Endothelial cell (in vitro differentiated cells): Measurements from ENCODE around the gene CCDC187. TPM values are rescaled to one million over a fixed set of nuclear protein-coding genes. Genes with fewer than 3 reads are reported as not detected.

ENCODE experiments used
- DNase-seq: peaks from one replicate; pipeline ENCODE4 v3.0.0; 2021; ENCODE audit warnings: low spot score
- H3K27ac Mint-ChIP-seq: one replicate; pipeline ENCODE4 v1.8.0; 2021; ENCODE audit warnings: mixed read lengths, inconsistent platforms; ENCODE audit not compliant: unreplicated experiment
- H3K27me3 Mint-ChIP-seq: one replicate; pipeline ENCODE4 v1.8.0; 2021; ENCODE audit warnings: mild to moderate bottlenecking, moderate library complexity, mixed read lengths, inconsistent platforms; ENCODE audit not compliant: unreplicated experiment
- H3K36me3 Mint-ChIP-seq: one replicate; pipeline ENCODE4 v1.8.0; 2021; ENCODE audit warnings: mild to moderate bottlenecking, low read depth, mixed read lengths, inconsistent platforms; ENCODE audit not compliant: unreplicated experiment
- H3K4me1 Mint-ChIP-seq: one replicate; pipeline ENCODE4 v1.8.0; 2021; ENCODE audit warnings: mild to moderate bottlenecking, mixed read lengths, inconsistent platforms; ENCODE audit not compliant: unreplicated experiment
- H3K4me3 Mint-ChIP-seq: one replicate; pipeline ENCODE4 v1.8.0; 2021; ENCODE audit warnings: mild to moderate bottlenecking, mixed read lengths, inconsistent platforms; ENCODE audit not compliant: unreplicated experiment
- H3K9me3 Mint-ChIP-seq: one replicate; pipeline ENCODE4 v1.8.0; 2021; ENCODE audit warnings: mixed read lengths, inconsistent platforms; ENCODE audit not compliant: unreplicated experiment
- total RNA-seq: library from RNA; stranded (reverse); fragmentation: NEBNext Ultra II Directional; extraction: Animal tissue kit (Norgen Biotek cat#: 25700); gene quantifications from one replicate; pipeline ENCODE4 v1.2.1, GENCODE V29; 2021; ENCODE audit not compliant: unreplicated experiment
- TF ChIP-seq, protein P1 (sequence below): fragments of 200-600 bp; sonication (generic); IDR thresholded peaks from one replicate; pipeline ENCODE4 v1.5.0; 2021; ENCODE audit warnings: antibody characterized with exemption; ENCODE audit not compliant: unreplicated experiment

The CCDC187 gene
- total RNA-seq, 1 donor from 2014 or later: 0.05 TPM

- Mint-ChIP-seq H3K27me3 (peaks cover 9% of the 10 kb centered on the region), H3K9me3 (no peaks in the 10 kb centered on the region), H3K27ac (no peak overlapping the region), H3K4me1 (peaks cover 9% of the 10 kb centered on the region), H3K36me3 (no peaks in the 10 kb centered on the region), H3K4me3 (no peak overlapping the region)
- TF ChIP-seq, protein P1, sequence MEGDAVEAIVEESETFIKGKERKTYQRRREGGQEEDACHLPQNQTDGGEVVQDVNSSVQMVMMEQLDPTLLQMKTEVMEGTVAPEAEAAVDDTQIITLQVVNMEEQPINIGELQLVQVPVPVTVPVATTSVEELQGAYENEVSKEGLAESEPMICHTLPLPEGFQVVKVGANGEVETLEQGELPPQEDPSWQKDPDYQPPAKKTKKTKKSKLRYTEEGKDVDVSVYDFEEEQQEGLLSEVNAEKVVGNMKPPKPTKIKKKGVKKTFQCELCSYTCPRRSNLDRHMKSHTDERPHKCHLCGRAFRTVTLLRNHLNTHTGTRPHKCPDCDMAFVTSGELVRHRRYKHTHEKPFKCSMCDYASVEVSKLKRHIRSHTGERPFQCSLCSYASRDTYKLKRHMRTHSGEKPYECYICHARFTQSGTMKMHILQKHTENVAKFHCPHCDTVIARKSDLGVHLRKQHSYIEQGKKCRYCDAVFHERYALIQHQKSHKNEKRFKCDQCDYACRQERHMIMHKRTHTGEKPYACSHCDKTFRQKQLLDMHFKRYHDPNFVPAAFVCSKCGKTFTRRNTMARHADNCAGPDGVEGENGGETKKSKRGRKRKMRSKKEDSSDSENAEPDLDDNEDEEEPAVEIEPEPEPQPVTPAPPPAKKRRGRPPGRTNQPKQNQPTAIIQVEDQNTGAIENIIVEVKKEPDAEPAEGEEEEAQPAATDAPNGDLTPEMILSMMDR: no peak
- no peak for DNase-seq
Measured at GRCh38 chr9:136248951-136249876, 54.7 kb downstream of the CCDC187 start.

- DNase-seq: no peak
- H3K9me3 Mint-ChIP-seq: no peaks in the 10 kb centered on the region
- H3K36me3 Mint-ChIP-seq: no peaks in the 10 kb centered on the region
- H3K27me3 Mint-ChIP-seq: peaks cover 11% of the 10 kb centered on the region
- H3K4me1 Mint-ChIP-seq: peaks cover 21% of the 10 kb centered on the region
- H3K4me3 Mint-ChIP-seq: no peak overlapping the region
- H3K27ac Mint-ChIP-seq: no peak overlapping the region
- TF ChIP-seq, protein P1: no peak
Measured at GRCh38 chr9:136247947-136248637, 55.8 kb downstream of the CCDC187 start.

GRCh38 chr9:136247551-136247916 lies 56.4 kb downstream of the CCDC187 start:
- Mint-ChIP-seq H3K27me3 (peaks cover 11% of the 10 kb centered on the region), H3K4me3 (no peak overlapping the region)

GRCh38 chr9:136246849-136247550 lies 56.9 kb downstream of the CCDC187 start:
- Mint-ChIP-seq H3K9me3 (no peaks in the 10 kb centered on the region), H3K4me1 (peaks cover 21% of the 10 kb centered on the region), H3K27ac (no peak overlapping the region), H3K4me3 (no peak overlapping the region), H3K36me3 (no peaks in the 10 kb centered on the region), H3K27me3 (peaks cover 11% of the 10 kb centered on the region)
- no peak for DNase-seq
- TF ChIP-seq, protein P1: no peak

More at GRCh38 chr9:136247551-136247916, 56.4 kb downstream of the CCDC187 start:
- Mint-ChIP-seq H3K4me1 (peaks cover 21% of the 10 kb centered on the region), H3K36me3 (no peaks in the 10 kb centered on the region), H3K9me3 (no peaks in the 10 kb centered on the region), H3K27ac (no peak overlapping the region)
- no peak for DNase-seq
- TF ChIP-seq, protein P1: no peak
